K562 (cell line): ENCODE results near the gene CASP2. TPM values are rescaled to one million over a fixed set of nuclear protein-coding genes. Genes with fewer than 3 reads are reported as not detected.

Experiments
- BACH1 ChIP-seq: fragments of 200-800 bp; sonication (Bioruptor generic); IDR thresholded peaks from 2 replicates; pipeline ENCODE4 v1.6.1; 2016; ENCODE audit warnings: missing genetic modification characterization, missing compliant biosample characterization
- CBX2 ChIP-seq: fragments of 200-600 bp; sonication (generic); IDR thresholded peaks from one replicate; pipeline ENCODE4 v1.6.1; 2012; ENCODE audit warnings: mild to moderate bottlenecking, low read length, inconsistent platforms; ENCODE audit not compliant: insufficient read depth, poor library complexity, severe bottlenecking
- GABPA ChIP-seq: fragments of 200-800 bp; sonication (Bioruptor generic); conservative IDR thresholded peaks from 2 replicates; pipeline ENCODE4 v1.6.1; 2016; ENCODE audit warnings: low read depth, missing genetic modification characterization, missing compliant biosample characterization
- MAFF ChIP-seq: IDR thresholded peaks from 2 replicates; pipeline ENCODE4 v1.6.1; 2012; ENCODE audit warnings: low read length, improper control_type of control experiment
- NUFIP1 ChIP-seq: fragments of 450-650 bp; IDR thresholded peaks from 2 replicates; pipeline ENCODE4 v1.6.1; 2018; ENCODE audit not compliant: partially characterized antibody
- POU5F1 ChIP-seq: fragments of 150-350 bp; IDR thresholded peaks from 2 replicates; pipeline ENCODE4 v1.6.1; 2014; ENCODE audit warnings: borderline replicate concordance, low read length, low read depth, mild to moderate bottlenecking; ENCODE audit not compliant: partially characterized antibody
- ZNF146 ChIP-seq: IDR thresholded peaks from one replicate; pipeline ENCODE4 v1.6.1; 2018; ENCODE audit warnings: missing compliant biosample characterization; ENCODE audit not compliant: unreplicated experiment
- ZNF165 ChIP-seq: fragments of 250-450 bp; sonication (Bioruptor Pico); IDR thresholded peaks from 2 replicates; pipeline ENCODE4 v1.4.0; 2020; ENCODE audit warnings: borderline replicate concordance
- ZNF232 ChIP-seq: sonication (generic); formaldehyde crosslinking; IDR thresholded peaks from 2 replicates; pipeline ENCODE4 v1.8.0; 2022; ENCODE audit warnings: mild to moderate bottlenecking, missing genetic modification reagents
- ZNF41 ChIP-seq: fragments of 250-450 bp; sonication (Bioruptor Pico); conservative IDR thresholded peaks from 2 replicates; pipeline ENCODE4 v1.4.0; 2020; ENCODE audit warnings: mild to moderate bottlenecking
- ZNF780A ChIP-seq: fragments of 250-450 bp; sonication (Bioruptor Pico); IDR thresholded peaks from 2 replicates; pipeline ENCODE4 v1.5.0; 2021; ENCODE audit warnings: mild to moderate bottlenecking
- polyA plus RNA-seq, 8 experiments: library from polyadenylated mRNA; depleted of rRNA in 4 of 8; stranded (reverse) in 5 of 8; unstranded in 3 of 8; fragments of >200 nt; fragmentation: Nextera tagmentation in 2 of 8; fragmentation: Illumina TruSeq in 1 of 8; extraction: Ambion mirVana in 2 of 8; extraction: Trizol in 1 of 8; gene quantifications; 2 replicates each; pipeline versions ENCODE4 v1.2.1 to v1.2.3, GENCODE V29; 2011 to 2014; ENCODE audit warnings: inconsistent platforms in 1 of 8, missing spikeins in 1 of 8
- total RNA-seq, 7 experiments: library from RNA; depleted of rRNA in 6 of 7; stranded (reverse); fragments of >200 nt in 6 of 7; fragmentation: Illumina TruSeq in 2 of 7; extraction: Trizol in 2 of 7; gene quantifications; 2 replicates each; pipeline versions ENCODE4 v1.2.1 to v1.2.3, GENCODE V29; 2011 to 2021; ENCODE audit warnings: low replicate concordance in 1 of 7
- TF ChIP-seq, protein P1 (sequence below): sonication (generic); formaldehyde crosslinking; IDR thresholded peaks from 2 replicates; pipeline ENCODE4 v1.8.0; 2023; ENCODE audit warnings: missing genetic modification reagents, mild to moderate bottlenecking, borderline replicate concordance
- TF ChIP-seq, protein P2 (sequence below): sonication (generic); formaldehyde crosslinking; IDR thresholded peaks from 2 replicates; pipeline ENCODE4 v1.8.1; 2022; ENCODE audit warnings: missing genetic modification reagents
- TF ChIP-seq, protein P3 (sequence below): fragments of 450-650 bp; IDR thresholded peaks from 2 replicates; pipeline ENCODE4 v1.6.1; 2017; ENCODE audit warnings: antibody characterized with exemption
- TF ChIP-seq, protein P4 (sequence below), 2 experiments: fragments of 450-650 bp; conservative IDR thresholded peaks; 2 replicates each; pipeline ENCODE4 v1.6.1; 2017; ENCODE audit warnings: mild to moderate bottlenecking in 2 of 2, moderate library complexity in 2 of 2

CASP2 gene
- total and polyA plus RNA-seq, 9 of the 15 experiments (the other 6 are each of a cell fraction or from before 2014, with no cell fraction given) = 18.8 to 64.9 (median 24.1) TPM

DNA sequence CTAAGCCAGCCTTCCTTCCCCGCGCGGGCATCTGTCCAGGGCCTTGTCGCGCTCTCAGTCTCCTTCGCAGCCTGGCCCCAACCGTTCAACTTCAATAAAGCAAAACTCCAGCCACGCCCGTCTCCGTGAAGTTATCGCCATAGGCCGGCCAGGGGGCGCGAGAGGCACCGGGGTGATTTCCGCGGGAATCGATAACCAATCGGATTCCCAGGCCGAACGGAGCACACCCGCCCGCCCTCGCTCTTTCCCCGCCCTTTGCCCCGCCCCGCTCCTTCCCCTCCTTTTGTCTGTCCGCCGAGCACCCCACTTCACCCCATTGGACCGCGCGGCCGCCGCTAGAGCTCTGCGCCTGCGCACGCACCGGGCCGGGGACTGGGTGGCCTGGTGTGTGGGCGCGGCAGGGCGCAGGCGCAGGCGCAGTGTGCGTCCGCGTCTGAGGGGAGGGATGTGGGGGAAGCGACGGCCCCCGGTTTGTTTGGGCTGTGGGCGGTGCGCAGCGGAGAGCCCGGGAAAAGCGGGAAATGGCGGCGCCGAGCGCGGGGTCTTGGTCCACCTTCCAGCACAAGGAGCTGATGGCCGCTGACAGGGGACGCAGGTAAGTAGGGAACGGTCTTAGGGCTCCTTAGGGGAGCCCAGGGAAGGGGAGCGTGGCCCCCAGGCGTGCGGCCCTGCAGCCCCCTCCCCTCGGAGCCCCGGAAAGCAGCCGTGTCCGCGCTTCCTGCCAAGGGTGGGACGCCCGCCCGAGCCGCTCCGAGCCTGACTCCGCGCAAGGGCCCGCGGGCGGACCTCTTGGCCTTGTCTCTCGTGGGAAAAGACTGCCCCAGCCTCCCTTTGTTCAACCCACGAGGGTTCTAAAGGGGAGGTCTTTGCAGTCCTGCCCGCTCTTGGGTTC lies at the start of gene CASP2 (continued):
- TF ChIP-seq NUFIP1 (no peak), ZNF780A (CRISPR knock-in tag) (no peak), CBX2 (no peak), ZNF232 (CRISPR knock-in tag) (peak; percentile 72; the same call in 1 of the 2 replicates), GABPA (peak; percentile 1; the same call in 1 of the 2 replicates), MAFF (no peak), POU5F1 (peak; percentile 80), ZNF41 (CRISPR knock-in tag) (peak; percentile 76; the same call in 1 of the 2 replicates), BACH1 (no peak), ZNF146 (CRISPR knock-in tag) (no peak), ZNF165 (CRISPR knock-in tag) (0 out of 2 replicates have a peak, but pooled peaks have one; percentile 65)
- TF ChIP-seq, protein P1, sequence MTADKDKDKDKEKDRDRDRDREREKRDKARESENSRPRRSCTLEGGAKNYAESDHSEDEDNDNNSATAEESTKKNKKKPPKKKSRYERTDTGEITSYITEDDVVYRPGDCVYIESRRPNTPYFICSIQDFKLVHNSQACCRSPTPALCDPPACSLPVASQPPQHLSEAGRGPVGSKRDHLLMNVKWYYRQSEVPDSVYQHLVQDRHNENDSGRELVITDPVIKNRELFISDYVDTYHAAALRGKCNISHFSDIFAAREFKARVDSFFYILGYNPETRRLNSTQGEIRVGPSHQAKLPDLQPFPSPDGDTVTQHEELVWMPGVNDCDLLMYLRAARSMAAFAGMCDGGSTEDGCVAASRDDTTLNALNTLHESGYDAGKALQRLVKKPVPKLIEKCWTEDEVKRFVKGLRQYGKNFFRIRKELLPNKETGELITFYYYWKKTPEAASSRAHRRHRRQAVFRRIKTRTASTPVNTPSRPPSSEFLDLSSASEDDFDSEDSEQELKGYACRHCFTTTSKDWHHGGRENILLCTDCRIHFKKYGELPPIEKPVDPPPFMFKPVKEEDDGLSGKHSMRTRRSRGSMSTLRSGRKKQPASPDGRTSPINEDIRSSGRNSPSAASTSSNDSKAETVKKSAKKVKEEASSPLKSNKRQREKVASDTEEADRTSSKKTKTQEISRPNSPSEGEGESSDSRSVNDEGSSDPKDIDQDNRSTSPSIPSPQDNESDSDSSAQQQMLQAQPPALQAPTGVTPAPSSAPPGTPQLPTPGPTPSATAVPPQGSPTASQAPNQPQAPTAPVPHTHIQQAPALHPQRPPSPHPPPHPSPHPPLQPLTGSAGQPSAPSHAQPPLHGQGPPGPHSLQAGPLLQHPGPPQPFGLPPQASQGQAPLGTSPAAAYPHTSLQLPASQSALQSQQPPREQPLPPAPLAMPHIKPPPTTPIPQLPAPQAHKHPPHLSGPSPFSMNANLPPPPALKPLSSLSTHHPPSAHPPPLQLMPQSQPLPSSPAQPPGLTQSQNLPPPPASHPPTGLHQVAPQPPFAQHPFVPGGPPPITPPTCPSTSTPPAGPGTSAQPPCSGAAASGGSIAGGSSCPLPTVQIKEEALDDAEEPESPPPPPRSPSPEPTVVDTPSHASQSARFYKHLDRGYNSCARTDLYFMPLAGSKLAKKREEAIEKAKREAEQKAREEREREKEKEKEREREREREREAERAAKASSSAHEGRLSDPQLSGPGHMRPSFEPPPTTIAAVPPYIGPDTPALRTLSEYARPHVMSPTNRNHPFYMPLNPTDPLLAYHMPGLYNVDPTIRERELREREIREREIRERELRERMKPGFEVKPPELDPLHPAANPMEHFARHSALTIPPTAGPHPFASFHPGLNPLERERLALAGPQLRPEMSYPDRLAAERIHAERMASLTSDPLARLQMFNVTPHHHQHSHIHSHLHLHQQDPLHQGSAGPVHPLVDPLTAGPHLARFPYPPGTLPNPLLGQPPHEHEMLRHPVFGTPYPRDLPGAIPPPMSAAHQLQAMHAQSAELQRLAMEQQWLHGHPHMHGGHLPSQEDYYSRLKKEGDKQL (CRISPR knock-in tag) = no peak
- TF ChIP-seq, protein P2, sequence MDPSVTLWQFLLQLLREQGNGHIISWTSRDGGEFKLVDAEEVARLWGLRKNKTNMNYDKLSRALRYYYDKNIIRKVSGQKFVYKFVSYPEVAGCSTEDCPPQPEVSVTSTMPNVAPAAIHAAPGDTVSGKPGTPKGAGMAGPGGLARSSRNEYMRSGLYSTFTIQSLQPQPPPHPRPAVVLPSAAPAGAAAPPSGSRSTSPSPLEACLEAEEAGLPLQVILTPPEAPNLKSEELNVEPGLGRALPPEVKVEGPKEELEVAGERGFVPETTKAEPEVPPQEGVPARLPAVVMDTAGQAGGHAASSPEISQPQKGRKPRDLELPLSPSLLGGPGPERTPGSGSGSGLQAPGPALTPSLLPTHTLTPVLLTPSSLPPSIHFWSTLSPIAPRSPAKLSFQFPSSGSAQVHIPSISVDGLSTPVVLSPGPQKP (CRISPR knock-in tag) = no peak
- TF ChIP-seq, protein P3, sequence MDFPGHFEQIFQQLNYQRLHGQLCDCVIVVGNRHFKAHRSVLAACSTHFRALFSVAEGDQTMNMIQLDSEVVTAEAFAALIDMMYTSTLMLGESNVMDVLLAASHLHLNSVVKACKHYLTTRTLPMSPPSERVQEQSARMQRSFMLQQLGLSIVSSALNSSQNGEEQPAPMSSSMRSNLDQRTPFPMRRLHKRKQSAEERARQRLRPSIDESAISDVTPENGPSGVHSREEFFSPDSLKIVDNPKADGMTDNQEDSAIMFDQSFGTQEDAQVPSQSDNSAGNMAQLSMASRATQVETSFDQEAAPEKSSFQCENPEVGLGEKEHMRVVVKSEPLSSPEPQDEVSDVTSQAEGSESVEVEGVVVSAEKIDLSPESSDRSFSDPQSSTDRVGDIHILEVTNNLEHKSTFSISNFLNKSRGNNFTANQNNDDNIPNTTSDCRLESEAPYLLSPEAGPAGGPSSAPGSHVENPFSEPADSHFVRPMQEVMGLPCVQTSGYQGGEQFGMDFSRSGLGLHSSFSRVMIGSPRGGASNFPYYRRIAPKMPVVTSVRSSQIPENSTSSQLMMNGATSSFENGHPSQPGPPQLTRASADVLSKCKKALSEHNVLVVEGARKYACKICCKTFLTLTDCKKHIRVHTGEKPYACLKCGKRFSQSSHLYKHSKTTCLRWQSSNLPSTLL = no peak
- TF ChIP-seq, protein P4, sequence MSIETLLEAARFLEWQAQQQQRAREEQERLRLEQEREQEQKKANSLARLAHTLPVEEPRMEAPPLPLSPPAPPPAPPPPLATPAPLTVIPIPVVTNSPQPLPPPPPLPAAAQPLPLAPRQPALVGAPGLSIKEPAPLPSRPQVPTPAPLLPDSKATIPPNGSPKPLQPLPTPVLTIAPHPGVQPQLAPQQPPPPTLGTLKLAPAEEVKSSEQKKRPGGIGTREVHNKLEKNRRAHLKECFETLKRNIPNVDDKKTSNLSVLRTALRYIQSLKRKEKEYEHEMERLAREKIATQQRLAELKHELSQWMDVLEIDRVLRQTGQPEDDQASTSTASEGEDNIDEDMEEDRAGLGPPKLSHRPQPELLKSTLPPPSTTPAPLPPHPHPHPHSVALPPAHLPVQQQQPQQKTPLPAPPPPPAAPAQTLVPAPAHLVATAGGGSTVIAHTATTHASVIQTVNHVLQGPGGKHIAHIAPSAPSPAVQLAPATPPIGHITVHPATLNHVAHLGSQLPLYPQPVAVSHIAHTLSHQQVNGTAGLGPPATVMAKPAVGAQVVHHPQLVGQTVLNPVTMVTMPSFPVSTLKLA (conservative IDR thresholded peaks at IDR 0.05) = peak; percentile 13 to 71; a peak in 2 of 4 replicates
